8988T (cell line): ENCODE measurements around the gene TAS1R2.
"Not testable (repeated sequence)": the region's sequence is repeated elsewhere in the genome, so short reads cannot be mapped to it uniquely, and the experiment has no call there.

Experiments
- DNase-seq: peaks from one replicate; pipeline ENCODE4 v3.0.0; 2011

The TAS1R2 gene

GRCh38 chr1:18883636-18884418, 24.4 kb upstream of the TAS1R2 start:
- peak; percentile 61 for DNase-seq

GRCh38 chr1:18883079-18883478, 23.6 kb upstream of the TAS1R2 start:
- DNase-seq = no peak

GRCh38 chr1:18882486-18882885, 23.0 kb upstream of the TAS1R2 start:
- DNase-seq = no peak

GRCh38 chr1:18881642-18882431, 22.4 kb upstream of the TAS1R2 start:
- no peak for DNase-seq

- DNase-seq = no peak
These were observed 21.7 kb upstream of the TAS1R2 start for GRCh38 chr1:18881164-18881563.

GRCh38 chr1:18880585-18880984, 21.1 kb upstream of the TAS1R2 start:
- no peak for DNase-seq

- DNase-seq = no peak
These were observed 20.4 kb upstream of the TAS1R2 start for GRCh38 chr1:18879791-18880309.

- no peak for DNase-seq
These were observed 19.8 kb upstream of the TAS1R2 start for GRCh38 chr1:18879215-18879790.

GRCh38 chr1:18878538-18879214, 19.2 kb upstream of the TAS1R2 start:
- no peak for DNase-seq

GRCh38 chr1:18877282-18877681, 17.8 kb upstream of the TAS1R2 start:
- DNase-seq = no peak

GRCh38 chr1:18876210-18876609, 16.8 kb upstream of the TAS1R2 start:
- no peak for DNase-seq

GRCh38 chr1:18875796-18876128, 16.3 kb upstream of the TAS1R2 start:
- DNase-seq = no peak

- DNase-seq = peak; percentile 95
These were observed 15.8 kb upstream of the TAS1R2 start for GRCh38 chr1:18875107-18875795.

- DNase-seq = no peak
These were observed 15.1 kb upstream of the TAS1R2 start for GRCh38 chr1:18874600-18874999.

- DNase-seq = no peak
These were observed 14.6 kb upstream of the TAS1R2 start for GRCh38 chr1:18874036-18874435.

GRCh38 chr1:18872071-18872611, 12.7 kb upstream of the TAS1R2 start:
- DNase-seq = no peak

- DNase-seq = no peak
These were observed 12.1 kb upstream of the TAS1R2 start for GRCh38 chr1:18871401-18872070.

- DNase-seq = no peak
These were observed 11.5 kb upstream of the TAS1R2 start for GRCh38 chr1:18870957-18871356.

GRCh38 chr1:18870595-18870865, 11.1 kb upstream of the TAS1R2 start:
- not testable (repeated sequence) for DNase-seq

- DNase-seq = no peak
These were observed 10.6 kb upstream of the TAS1R2 start for GRCh38 chr1:18869847-18870594.

GRCh38 chr1:18868801-18869424, 9.5 kb upstream of the TAS1R2 start:
- no peak for DNase-seq
